ENCODE measurements around the gene HECTD1.

Gene HECTD1

GRCh38 chr14:31219169-31219568, 11.6 kb upstream of the HECTD1 start:
- Histone ChIP-seq H3K36me3 (ENCODE audit: low read depth) (no peaks in the 10 kb centered on the region), H3K27ac (ENCODE audit: poor library complexity, severe bottlenecking) (no peak overlapping the region), H3K27me3 (ENCODE audit: insufficient read depth, poor library complexity, severe bottlenecking) (no peaks in the 10 kb centered on the region), H3K9me3 (ENCODE audit: severe bottlenecking) (no peaks in the 10 kb centered on the region), H3K4me3 (ENCODE audit: severe bottlenecking) (no peak overlapping the region), H3K4me1 (ENCODE audit: insufficient read depth, poor library complexity, severe bottlenecking) (peaks cover 4% of the 10 kb centered on the region)
- ATAC-seq (ENCODE audit: low read depth) (no peak), DNase-seq (ENCODE audit: low spot score) (no peak)
- TF ChIP-seq CTCF (IDR thresholded peaks at IDR 0.05; ENCODE audit: poor library complexity, severe bottlenecking), result no peak

DNA sequence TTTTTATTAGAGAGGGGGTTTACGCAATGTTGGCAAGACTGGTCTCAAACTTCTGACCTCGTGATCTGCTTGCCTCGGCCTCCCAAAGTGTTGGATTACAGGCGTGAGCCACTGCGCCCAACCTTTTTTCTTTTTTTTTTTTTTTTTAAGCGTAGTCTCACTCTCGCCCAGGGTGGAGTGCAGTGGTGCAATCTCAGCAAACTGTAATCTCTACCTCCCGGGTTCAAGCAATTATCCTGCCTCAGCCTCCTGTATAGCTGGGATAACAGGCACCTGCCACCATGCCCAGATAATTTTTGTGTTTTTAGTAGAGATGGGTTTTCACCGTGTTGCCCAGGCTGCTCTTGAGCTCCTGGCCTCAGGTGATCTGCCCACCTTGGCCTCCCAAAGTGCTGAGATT, 8.8 kb upstream of the HECTD1 start:
- Histone ChIP-seq H3K4me3 (ENCODE audit: severe bottlenecking) (no peak overlapping the region), H3K27me3 (ENCODE audit: insufficient read depth, poor library complexity, severe bottlenecking) (no peaks in the 10 kb centered on the region), H3K4me1 (ENCODE audit: insufficient read depth, poor library complexity, severe bottlenecking) (peaks cover 4% of the 10 kb centered on the region), H3K9me3 (ENCODE audit: severe bottlenecking) (no peaks in the 10 kb centered on the region), H3K27ac (ENCODE audit: poor library complexity, severe bottlenecking) (no peak overlapping the region), H3K36me3 (ENCODE audit: low read depth) (no peaks in the 10 kb centered on the region)
- TF ChIP-seq CTCF (IDR thresholded peaks at IDR 0.05; ENCODE audit: poor library complexity, severe bottlenecking), result no peak
- DNase-seq (ENCODE audit: low spot score) (no peak), ATAC-seq (ENCODE audit: low read depth) (no peak)

- ATAC-seq (ENCODE audit: low read depth), result no peak
- Histone ChIP-seq H3K27me3 (ENCODE audit: insufficient read depth, poor library complexity, severe bottlenecking) (no peaks in the 10 kb centered on the region), H3K4me1 (ENCODE audit: insufficient read depth, poor library complexity, severe bottlenecking) (no peaks in the 10 kb centered on the region), H3K36me3 (ENCODE audit: low read depth) (no peaks in the 10 kb centered on the region), H3K4me3 (ENCODE audit: severe bottlenecking) (no peak overlapping the region), H3K9me3 (ENCODE audit: severe bottlenecking) (no peaks in the 10 kb centered on the region), H3K27ac (ENCODE audit: poor library complexity, severe bottlenecking) (no peak overlapping the region)
- TF ChIP-seq CTCF (IDR thresholded peaks at IDR 0.05; ENCODE audit: poor library complexity, severe bottlenecking), result no peak
- DNase-seq (ENCODE audit: low spot score), result no peak
Measured at GRCh38 chr14:31212893-31213292, 5.3 kb upstream of the HECTD1 start.

DNA sequence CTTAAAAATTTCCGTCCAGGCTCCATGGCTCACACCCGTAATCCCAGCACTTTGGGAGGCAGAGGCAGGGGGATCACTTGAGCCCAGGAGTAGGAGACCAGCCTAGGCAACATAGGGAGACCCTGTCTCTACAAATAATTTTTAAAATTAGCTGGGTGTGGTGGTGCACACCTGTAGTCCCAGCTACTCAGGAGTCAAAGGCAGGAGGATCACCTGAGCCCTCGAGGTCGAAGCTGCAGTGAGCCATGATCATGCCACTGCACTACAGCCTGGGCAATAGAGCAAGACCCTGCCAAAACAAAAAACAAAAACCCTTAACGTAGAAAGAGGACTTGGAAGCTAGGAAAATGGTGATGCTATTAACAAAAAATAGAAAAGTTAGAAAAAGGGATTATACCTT, 2.0 kb upstream of the HECTD1 start:
- Histone ChIP-seq H3K4me3 (ENCODE audit: severe bottlenecking) (no peak overlapping the region), H3K27me3 (ENCODE audit: insufficient read depth, poor library complexity, severe bottlenecking) (no peaks in the 10 kb centered on the region), H3K27ac (ENCODE audit: poor library complexity, severe bottlenecking) (no peak overlapping the region), H3K9me3 (ENCODE audit: severe bottlenecking) (no peaks in the 10 kb centered on the region), H3K4me1 (ENCODE audit: insufficient read depth, poor library complexity, severe bottlenecking) (peaks cover 9% of the 10 kb centered on the region), H3K36me3 (ENCODE audit: low read depth) (peaks cover 11% of the 10 kb centered on the region)
- ATAC-seq (ENCODE audit: low read depth) (no peak), DNase-seq (ENCODE audit: low spot score) (no peak)
- no peak for TF ChIP-seq CTCF (IDR thresholded peaks at IDR 0.05; ENCODE audit: poor library complexity, severe bottlenecking)

GRCh38 chr14:31208546-31209424, 1.2 kb upstream of the HECTD1 start:
- Histone ChIP-seq H3K4me3 (ENCODE audit: severe bottlenecking) (peak overlapping the region; percentile 90), H3K36me3 (ENCODE audit: low read depth) (peaks cover 19% of the 10 kb centered on the region), H3K4me1 (ENCODE audit: insufficient read depth, poor library complexity, severe bottlenecking) (peaks cover 14% of the 10 kb centered on the region), H3K27me3 (ENCODE audit: insufficient read depth, poor library complexity, severe bottlenecking) (no peaks in the 10 kb centered on the region), H3K9me3 (ENCODE audit: severe bottlenecking) (no peaks in the 10 kb centered on the region), H3K27ac (ENCODE audit: poor library complexity, severe bottlenecking) (peak overlapping the region; percentile 82)
- TF ChIP-seq CTCF (IDR thresholded peaks at IDR 0.05; ENCODE audit: poor library complexity, severe bottlenecking), result no peak
- no peak for ATAC-seq (ENCODE audit: low read depth)
- peak; percentile 11 for DNase-seq (ENCODE audit: low spot score)

Measured in RWPE2 (cell line).